Dendritic cell treated with granulocyte-macrophage colony-stimulating factor and Interleukin-4, amounts not matched to agents 40 ng/mL and 50 ng/mL, for 4 days (primary cell): ENCODE data around the gene AFTPH.

Source experiments
- H3K27ac Mint-ChIP-seq: one replicate; pipeline ENCODE4 v1.8.0; 2022; ENCODE audit warnings: mild to moderate bottlenecking, mixed read lengths
- H3K27me3 Mint-ChIP-seq: one replicate; pipeline ENCODE4 v1.8.0; 2022; ENCODE audit warnings: mild to moderate bottlenecking, mixed read lengths
- H3K36me3 Mint-ChIP-seq: one replicate; pipeline ENCODE4 v1.8.0; 2022; ENCODE audit warnings: low read depth, mixed read lengths
- H3K4me1 Mint-ChIP-seq: one replicate; pipeline ENCODE4 v1.8.0; 2022; ENCODE audit warnings: low read depth, mixed read lengths
- H3K4me3 Mint-ChIP-seq: one replicate; pipeline ENCODE4 v1.8.0; 2022; ENCODE audit warnings: mild to moderate bottlenecking, moderate library complexity, mixed read lengths
- H3K9me3 Mint-ChIP-seq: one replicate; pipeline ENCODE4 v1.8.0; 2022; ENCODE audit warnings: mixed read lengths
- intact Hi-C: fragments of 100-400 bp; cut with micrococcal nuclease; formaldehyde crosslinking; loops from one replicate; pipeline ENCODE4 v1.15.0; 2022

The AFTPH gene

GRCh38 chr2:64624862-64625261 lies 100.7 kb downstream of the AFTPH start:
- H3K4me1 Mint-ChIP-seq = peaks cover 7% of the 10 kb centered on the region
- H3K4me3 Mint-ChIP-seq = no peak overlapping the region
- intact Hi-C loops = no loop called here

DNA sequence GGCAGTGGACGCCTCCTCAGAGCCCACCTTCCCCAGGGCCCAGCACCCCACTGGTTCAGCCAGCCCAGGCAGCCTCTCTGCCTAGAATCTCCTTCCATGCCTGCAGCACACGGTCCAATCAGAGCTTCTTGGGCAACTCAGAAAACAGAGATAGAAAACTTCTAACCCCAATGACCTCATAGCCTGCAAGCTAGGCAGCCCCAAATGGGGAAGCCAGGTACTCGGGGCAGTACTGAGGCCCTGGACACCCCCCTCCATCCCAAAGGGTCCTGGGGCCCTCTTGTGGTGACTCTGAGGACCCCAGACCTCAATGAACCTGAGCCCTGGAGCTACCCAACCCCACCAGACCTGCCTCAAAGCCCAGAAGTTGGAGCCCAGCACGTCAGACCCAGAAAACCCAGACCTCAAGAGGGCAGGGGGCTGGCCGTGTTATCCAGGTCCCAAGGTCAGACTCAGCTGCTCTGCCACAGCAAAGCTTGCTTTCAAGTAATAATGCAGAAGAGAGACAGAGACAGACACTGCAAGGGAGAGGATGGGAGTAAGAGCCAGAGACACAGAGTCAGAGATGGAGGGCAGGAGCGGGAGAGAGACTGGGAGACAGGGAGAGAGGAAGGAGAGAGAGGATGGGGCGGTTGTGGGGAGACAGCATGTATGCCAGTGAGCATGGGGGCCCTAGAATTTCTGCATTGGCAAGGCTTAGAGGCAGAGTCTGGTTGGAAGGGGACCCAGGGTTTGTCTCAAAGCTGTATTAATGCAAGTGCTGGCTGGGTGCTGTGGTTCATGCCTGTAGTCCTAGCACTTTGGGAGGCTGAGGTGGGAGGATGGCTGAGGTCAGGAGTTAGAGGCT lies 101.4 kb downstream of the AFTPH start:
- Mint-ChIP-seq H3K36me3 (peaks cover 14% of the 10 kb centered on the region), H3K9me3 (no peaks in the 10 kb centered on the region), H3K4me1 (peaks cover 7% of the 10 kb centered on the region), H3K4me3 (no peak overlapping the region), H3K27me3 (peaks cover 4% of the 10 kb centered on the region), H3K27ac (no peak overlapping the region)
- intact Hi-C loops = no loop called here

More at GRCh38 chr2:64624862-64625261, 100.7 kb downstream of the AFTPH start:
- Mint-ChIP-seq H3K27ac (no peak overlapping the region), H3K9me3 (no peaks in the 10 kb centered on the region), H3K27me3 (peaks cover 4% of the 10 kb centered on the region), H3K36me3 (peaks cover 7% of the 10 kb centered on the region)

DNA sequence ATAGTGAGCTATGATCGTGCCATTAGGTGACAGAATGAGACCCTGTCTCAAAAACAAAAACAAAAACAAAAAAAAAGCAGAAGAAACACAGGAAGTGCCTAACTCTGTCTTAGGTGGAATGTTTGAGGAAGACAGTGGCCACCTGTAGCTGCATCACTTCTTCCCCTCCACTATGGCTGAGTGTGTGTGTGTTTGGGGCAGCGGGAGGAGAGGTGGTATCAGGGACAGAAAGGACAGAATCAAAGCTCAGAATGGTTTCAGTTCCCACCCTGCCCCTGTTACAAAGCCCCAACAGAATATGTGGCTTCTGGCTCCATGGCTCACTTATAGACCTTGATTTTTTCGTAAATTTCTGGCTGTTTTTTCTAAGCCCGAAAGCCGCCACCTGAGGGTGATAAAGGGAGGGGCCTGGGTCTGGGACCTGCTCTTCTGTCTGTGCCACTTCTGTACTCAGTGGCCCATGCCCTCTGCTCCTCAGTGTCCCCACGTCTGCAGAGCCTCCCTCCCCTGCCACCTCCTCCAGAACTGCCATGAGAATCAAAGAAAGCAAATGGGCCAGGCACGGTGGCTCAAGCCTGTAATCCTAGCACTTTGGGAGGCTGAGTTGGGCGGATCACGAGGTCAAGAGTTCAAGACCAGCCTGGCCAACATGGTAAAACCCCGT lies 102.2 kb downstream of the AFTPH start:
- no peak overlapping the region for H3K27ac Mint-ChIP-seq
- H3K4me3 Mint-ChIP-seq = no peak overlapping the region
- H3K27me3 Mint-ChIP-seq = peaks cover 4% of the 10 kb centered on the region
- intact Hi-C loops = no loop called here
- H3K36me3 Mint-ChIP-seq = peaks cover 21% of the 10 kb centered on the region
- H3K4me1 Mint-ChIP-seq = peaks cover 7% of the 10 kb centered on the region
- no peaks in the 10 kb centered on the region for H3K9me3 Mint-ChIP-seq

- H3K27ac Mint-ChIP-seq = no peak overlapping the region
- no peak overlapping the region for H3K4me3 Mint-ChIP-seq
- peaks cover 4% of the 10 kb centered on the region for H3K27me3 Mint-ChIP-seq
- peaks cover 7% of the 10 kb centered on the region for H3K4me1 Mint-ChIP-seq
- H3K36me3 Mint-ChIP-seq = peaks cover 23% of the 10 kb centered on the region
- no peaks in the 10 kb centered on the region for H3K9me3 Mint-ChIP-seq
- intact Hi-C loops = no loop called here
Observed at GRCh38 chr2:64626963-64627760, 103.0 kb downstream of the AFTPH start.

DNA sequence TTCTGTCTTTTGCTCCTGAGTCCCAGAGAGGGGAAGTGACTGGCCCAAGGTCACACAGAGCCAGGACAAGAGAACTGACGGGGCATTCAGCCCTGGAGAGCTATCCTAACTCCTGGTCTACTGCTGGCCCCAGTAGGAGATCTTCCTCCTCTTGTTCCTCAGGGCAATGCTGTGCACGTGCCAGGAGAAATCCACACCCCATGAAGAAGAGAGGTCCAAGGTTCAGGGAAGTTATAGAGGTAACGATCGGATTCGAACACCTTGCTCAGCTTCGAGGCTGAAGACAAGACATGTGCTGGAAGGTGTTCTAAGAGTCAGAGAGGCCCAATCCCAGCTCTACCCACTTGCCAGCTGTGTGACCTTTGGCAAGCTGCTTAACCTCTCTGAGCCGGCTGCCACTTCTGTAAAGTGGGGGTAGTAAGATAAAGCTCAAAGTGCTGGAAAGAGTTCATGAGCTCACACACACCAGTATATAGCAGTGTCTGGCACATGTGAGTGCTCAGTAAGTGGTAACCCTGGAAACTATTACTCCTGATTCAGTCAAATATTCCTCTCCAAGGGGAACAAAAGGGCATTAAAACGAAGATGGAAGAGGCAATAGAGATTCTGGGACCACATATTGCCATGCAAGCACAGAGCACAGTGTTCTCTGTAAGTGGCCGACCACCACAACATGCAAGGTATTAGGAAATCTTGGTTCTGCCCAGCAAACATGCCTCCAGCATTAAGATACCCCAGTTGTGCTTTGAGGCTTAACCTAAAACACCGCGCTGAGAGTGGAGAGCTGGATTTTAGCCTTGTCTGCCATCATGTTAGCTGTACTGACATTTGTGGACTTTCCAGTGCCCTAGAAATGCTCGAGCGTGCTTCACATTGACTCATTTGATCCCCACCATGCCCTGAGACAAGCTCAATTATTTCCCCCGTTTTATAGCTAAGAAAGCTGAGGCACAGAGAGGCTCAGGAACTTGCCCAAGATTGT lies 104.0 kb downstream of the AFTPH start:
- intact Hi-C loops = no loop called here
- peaks cover 7% of the 10 kb centered on the region for H3K4me1 Mint-ChIP-seq
- no peaks in the 10 kb centered on the region for H3K9me3 Mint-ChIP-seq
- H3K4me3 Mint-ChIP-seq = no peak overlapping the region
- no peak overlapping the region for H3K27ac Mint-ChIP-seq
- peaks cover 2% of the 10 kb centered on the region for H3K27me3 Mint-ChIP-seq
- H3K36me3 Mint-ChIP-seq = peaks cover 31% of the 10 kb centered on the region

GRCh38 chr2:64629329-64629781 lies 105.2 kb downstream of the AFTPH start:
- H3K27ac Mint-ChIP-seq = no peak overlapping the region
- peaks cover 7% of the 10 kb centered on the region for H3K4me1 Mint-ChIP-seq
- intact Hi-C loops = no loop called here
- H3K36me3 Mint-ChIP-seq = peaks cover 42% of the 10 kb centered on the region
- no peak overlapping the region for H3K4me3 Mint-ChIP-seq
- peaks cover 1% of the 10 kb centered on the region for H3K27me3 Mint-ChIP-seq
- H3K9me3 Mint-ChIP-seq = no peaks in the 10 kb centered on the region

DNA sequence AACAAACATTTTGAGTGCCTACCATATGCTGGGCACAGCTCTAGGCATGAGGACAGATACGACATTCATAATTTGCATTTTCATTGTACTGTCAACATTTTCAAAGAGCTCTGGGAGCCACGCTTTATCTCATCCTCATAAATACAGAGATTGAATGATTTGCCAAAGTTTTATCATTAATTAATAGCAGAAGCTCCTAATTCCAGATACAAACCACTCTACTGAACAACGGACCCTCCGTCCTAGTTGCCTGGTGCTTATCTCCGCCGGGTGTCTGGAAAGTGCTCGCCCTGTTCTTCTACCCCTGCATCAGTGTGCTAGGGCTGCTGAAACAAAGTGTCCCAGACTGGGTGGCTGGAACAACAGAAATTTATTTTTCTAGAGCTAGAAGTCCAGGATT lies 105.7 kb downstream of the AFTPH start:
- Mint-ChIP-seq H3K36me3 (peaks cover 47% of the 10 kb centered on the region), H3K4me3 (no peak overlapping the region), H3K4me1 (peaks cover 7% of the 10 kb centered on the region), H3K27me3 (peaks cover 1% of the 10 kb centered on the region), H3K27ac (no peak overlapping the region), H3K9me3 (no peaks in the 10 kb centered on the region)
- intact Hi-C loops = no loop called here

GRCh38 chr2:64630752-64631151 lies 106.6 kb downstream of the AFTPH start:
- Mint-ChIP-seq H3K9me3 (no peaks in the 10 kb centered on the region), H3K4me1 (peaks cover 7% of the 10 kb centered on the region), H3K4me3 (no peak overlapping the region), H3K36me3 (peaks cover 53% of the 10 kb centered on the region), H3K27ac (no peak overlapping the region), H3K27me3 (no peaks in the 10 kb centered on the region)
- intact Hi-C loops = no loop called here

GRCh38 chr2:64631771-64632170 lies 107.6 kb downstream of the AFTPH start:
- no peaks in the 10 kb centered on the region for H3K9me3 Mint-ChIP-seq
- H3K4me1 Mint-ChIP-seq = peaks cover 14% of the 10 kb centered on the region
- H3K4me3 Mint-ChIP-seq = no peak overlapping the region
- peaks cover 62% of the 10 kb centered on the region for H3K36me3 Mint-ChIP-seq
- intact Hi-C loops = no loop called here
- no peak overlapping the region for H3K27ac Mint-ChIP-seq
- no peaks in the 10 kb centered on the region for H3K27me3 Mint-ChIP-seq

DNA sequence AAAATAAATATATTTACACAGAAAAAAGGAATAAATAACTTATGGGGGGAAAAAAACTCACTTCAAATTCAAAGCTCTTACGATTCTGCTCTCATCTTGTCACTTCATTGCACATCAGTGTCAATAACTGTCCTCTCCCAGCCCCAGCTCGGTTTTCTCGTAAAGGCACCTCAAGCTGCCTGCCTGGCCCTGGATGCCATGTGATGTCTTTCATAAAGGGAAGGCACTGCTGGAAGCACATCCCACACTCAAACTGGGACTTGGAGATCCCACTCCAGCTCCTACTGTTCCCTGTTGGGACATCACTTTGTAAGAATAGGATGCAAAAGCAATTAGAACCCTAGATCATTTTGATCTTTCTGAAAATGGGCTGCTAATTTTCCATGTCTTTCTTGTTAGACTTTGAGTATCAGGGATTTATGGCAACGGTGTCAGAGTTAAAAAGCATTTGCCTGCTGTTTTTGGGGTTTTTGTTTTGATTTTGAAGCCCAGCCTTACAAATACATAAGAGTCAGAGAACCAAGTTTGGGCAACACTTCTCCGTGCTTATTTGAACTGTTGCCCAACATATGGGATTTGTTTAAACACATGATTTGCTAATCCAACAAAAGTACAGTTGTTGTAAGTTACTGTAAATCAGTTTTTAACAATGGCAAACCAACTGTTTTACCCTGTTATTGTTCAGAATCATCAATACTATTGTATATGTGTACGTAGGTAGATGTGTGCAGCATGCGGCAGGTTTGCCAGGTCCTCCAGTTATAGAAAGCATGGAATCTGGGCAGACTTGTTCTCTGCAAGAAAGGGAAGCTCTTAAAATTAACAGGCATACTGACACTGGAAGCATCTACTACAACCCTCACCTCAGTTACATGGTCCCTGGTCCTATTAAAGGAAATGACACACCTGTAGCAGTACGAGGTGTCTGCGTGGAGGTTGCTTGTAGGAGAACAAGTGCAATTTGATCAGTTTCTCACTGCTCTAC lies 109.0 kb downstream of the AFTPH start:
- Mint-ChIP-seq H3K4me1 (peaks cover 27% of the 10 kb centered on the region), H3K4me3 (no peak overlapping the region), H3K36me3 (peaks cover 62% of the 10 kb centered on the region), H3K9me3 (no peaks in the 10 kb centered on the region), H3K27me3 (no peaks in the 10 kb centered on the region), H3K27ac (no peak overlapping the region)
- intact Hi-C loops = no loop called here

DNA sequence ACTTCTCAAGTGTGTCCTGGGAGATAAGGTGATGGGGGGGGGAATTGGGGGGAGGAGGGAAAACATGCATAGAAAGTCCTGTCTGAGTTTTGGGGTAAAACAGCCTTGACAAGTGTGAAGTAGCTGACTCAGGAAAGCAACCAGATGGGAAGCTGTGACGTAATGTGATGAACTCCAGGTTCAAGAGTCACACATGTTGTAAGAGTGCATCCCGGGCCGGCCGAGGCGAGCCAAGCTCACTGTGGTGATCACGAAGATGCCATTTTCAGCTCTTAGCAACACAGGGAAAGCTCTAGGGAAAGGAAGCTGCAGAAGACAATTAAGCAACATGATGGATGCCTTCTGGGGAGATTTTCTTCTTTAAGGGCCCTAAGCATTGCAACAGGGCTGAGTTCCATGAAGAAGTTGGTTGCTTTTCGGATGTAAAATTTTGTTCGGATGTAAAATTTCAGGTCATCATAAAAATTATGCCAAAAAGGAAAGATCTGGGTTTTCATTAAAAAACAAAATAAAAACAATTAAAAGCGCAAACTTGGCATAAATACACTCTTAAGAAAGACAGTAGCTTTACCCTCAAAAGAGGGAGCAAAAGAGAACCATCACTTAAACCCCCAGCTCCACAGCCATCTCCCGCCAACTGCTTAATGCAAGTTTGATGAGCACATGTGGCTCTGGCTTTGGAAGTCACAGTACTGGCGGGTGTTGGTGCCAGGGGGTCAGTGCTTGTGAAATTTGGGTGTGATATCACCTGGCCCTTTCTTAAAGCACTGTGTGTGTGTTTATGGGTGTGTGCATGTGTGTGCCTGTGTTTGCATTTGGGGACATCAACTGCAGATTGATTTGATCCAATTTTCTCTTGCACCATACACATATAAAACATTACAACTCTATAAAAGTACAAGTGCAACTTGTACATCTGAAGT lies 110.5 kb downstream of the AFTPH start:
- intact Hi-C loops = loop anchor here (5.0 kb wide), 1 partner anchor 42 kb away; no protein-coding TSS in a partner anchor
- peaks cover 57% of the 10 kb centered on the region for H3K36me3 Mint-ChIP-seq
- no peak overlapping the region for H3K4me3 Mint-ChIP-seq
- peaks cover 36% of the 10 kb centered on the region for H3K4me1 Mint-ChIP-seq
- no peaks in the 10 kb centered on the region for H3K27me3 Mint-ChIP-seq
- no peak overlapping the region for H3K27ac Mint-ChIP-seq
- no peaks in the 10 kb centered on the region for H3K9me3 Mint-ChIP-seq
